Heart right ventricle (tissue), 16 donors: ENCODE results near the gene KMT5B. TPM values are rescaled to one million over a fixed set of nuclear protein-coding genes. Genes with fewer than 3 reads are reported as not detected.

Experiments used
- ATAC-seq, 8 donors: fragments of 200-7000 bp; cut with Tn5 transposase; one replicate each; pipeline ENCODE4 v1.9.1; 2020; ENCODE audit warnings: mild to moderate bottlenecking in 8 of 8, moderate library complexity in 8 of 8, moderate number of reproducible peaks in 1 of 8
- DNase-seq, 2 donors: peaks; one replicate each; pipeline ENCODE4 v3.0.0-alpha.2; 2020
- H3K27ac ChIP-seq, 10 donors: fragments of 200-600 bp; sonication (generic) in 2 of 10; one replicate each; pipeline versions ENCODE4 v1.5.0 to v1.8.0; 2020 to 2022; ENCODE audit warnings: mild to moderate bottlenecking in 3 of 10
- H3K27me3 ChIP-seq, 7 donors: fragments of 200-600 bp; one replicate each; pipeline ENCODE4 v1.8.0; 2021 to 2022; ENCODE audit warnings: mild to moderate bottlenecking in 2 of 7
- H3K36me3 ChIP-seq, 9 donors: fragments of 200-600 bp; sonication (generic) in 1 of 9; one replicate each; pipeline versions ENCODE4 v1.5.0 to v1.8.0; 2020 to 2022; ENCODE audit warnings: mild to moderate bottlenecking in 2 of 9
- H3K4me1 ChIP-seq, 9 donors: fragments of 200-600 bp; sonication (generic) in 1 of 9; one replicate each; pipeline versions ENCODE4 v1.5.0 to v1.8.0; 2020 to 2022; ENCODE audit warnings: mild to moderate bottlenecking in 4 of 9
- H3K4me3 ChIP-seq, 10 donors: fragments of 200-600 bp; sonication (generic) in 2 of 10; one replicate each; pipeline versions ENCODE4 v1.5.0 to v1.8.0; 2020 to 2022; ENCODE audit warnings: mild to moderate bottlenecking in 7 of 10, moderate library complexity in 2 of 10
- H3K9me3 ChIP-seq, 11 donors: fragments of 200-600 bp in 10 of 11; sonication (generic) in 2 of 11; one replicate each; pipeline versions ENCODE4 v1.5.0 to v1.8.0; 2013 to 2022; ENCODE audit warnings: mild to moderate bottlenecking in 2 of 11, control low read depth in 1 of 11, moderate library complexity in 1 of 11
- WGBS, 2 donors: extraction: QIAGEN DNeasy Blood & Tissue Kit; methylation state at CpG; one replicate each; pipeline ENCODE4 v1.1.7; 2013; ENCODE audit warnings: inconsistent platforms in 1 of 2; 5-methylcytosine and 5-hydroxymethylcytosine counted together
- intact Hi-C, 10 donors: fragments of 100-400 bp; cut with DNase I; formaldehyde crosslinking; loops; one replicate each; pipeline versions ENCODE4 v1.11.1 to v1.14.2; 2022
- polyA plus RNA-seq, 2 donors: library from polyadenylated mRNA; stranded (reverse); fragments of 200-250 nt; gene quantifications; one replicate each; pipeline ENCODE4 v1.2.3, GENCODE V29; 2013
- total RNA-seq, 10 donors: library from RNA; stranded (reverse); fragmentation: NEBNext Ultra II Directional in 3 of 10; extraction: Animal tissue kit (Norgen Biotek cat#: 25700) in 3 of 10; gene quantifications; one replicate each; pipeline versions ENCODE4 v1.2.1 to v1.2.4, GENCODE V29; 2021 to 2023
- TF ChIP-seq, protein P1 (sequence below), 9 donors: fragments of 200-600 bp; sonication (generic) in 2 of 9; IDR thresholded peaks; one replicate each; pipeline versions ENCODE4 v1.5.0 to v1.8.0; 2021 to 2022; ENCODE audit warnings: antibody characterized with exemption in 9 of 9, mild to moderate bottlenecking in 5 of 9, moderate library complexity in 1 of 9
- donor health status: Arrhythmogenic right ventricular cardiomyopathy.
- donor health status: ischemic (EF 13 %, LVEDD 7.1; RV severe dilation, severe dysfunction).
- donor health status: healthy with polysubstance abuse.
- donor health status: DM: no; HTN: yes; CAD: no.
- donor health status: DM: no; HTN: no; CAD: no.
- donor health status: ischemic (EF 25% LVEDD 6.9; RV normal size, moderate dysfunction).
- donor health status: ischemic (EF 25% LVEDD 5.7; RV mildly dilated, moderate dysfunction).
- donor health status: healthy.
- donor health status: DM: yes; HTN: yes; CAD: no.
- donor health status: Ischemic cardiomyopathy.
- donor health status: ischemic (EF 35%, LVEDD 5.7; RV mildly dilated, moderate dysfunction).
- donor health status: nonischemic (EF 11% LVEDD 7.7; RV severe dilation, severe dysfunction).
- donor health status: DM: yes; HTN: yes; CAD: no.
- donor health status: PGD.
- donor health status: ischemic (EF 29% LVEDD 5.4; RV normal size, mild dysfunction).
- donor health status: nonischemic (EF 23%, LVEDD 6.1; RV moderate dilation, normal function).

Gene KMT5B
- total and polyA plus RNA-seq, 12 donors = 10.5 to 37.1 (median 29.6) TPM

GRCh38 chr11:68138237-68138636 lies 74.9 kb downstream of the KMT5B start:
- no peak overlapping the region for H3K4me3 ChIP-seq
- intact Hi-C loops = no loop called here
- H3K27ac ChIP-seq = no peak overlapping the region

DNA sequence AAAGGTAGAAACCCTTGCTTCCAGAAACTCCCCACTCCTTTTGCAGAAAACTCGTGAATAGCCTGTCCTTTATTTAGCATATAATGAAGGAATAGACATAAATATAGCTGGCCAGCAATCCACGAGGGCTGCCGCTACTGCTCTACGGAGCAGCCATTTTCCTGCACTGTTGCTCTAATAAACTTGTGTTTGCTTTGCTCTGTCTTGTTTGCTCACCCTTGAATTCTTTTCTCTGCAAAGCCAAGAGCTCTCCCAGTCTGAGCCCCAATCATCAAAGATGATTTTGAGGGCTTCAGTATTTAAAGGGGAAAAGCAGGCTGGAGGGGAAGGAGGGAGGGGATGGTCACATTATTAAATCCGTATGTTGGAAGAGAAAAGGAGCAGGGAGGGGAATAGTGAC lies 75.3 kb downstream of the KMT5B start:
- 59 to 68% methylated on average over 5 of the region's 5 CpGs for WGBS, 2 donors

More at GRCh38 chr11:68138237-68138636, 74.9 kb downstream of the KMT5B start:
- ATAC-seq (no peak), DNase-seq (no peak)
- WGBS, 2 donors = 56 to 63% methylated on average over 4 of the region's 4 CpGs
- H3K27me3 ChIP-seq = no peaks in the 10 kb centered on the region
- H3K9me3 ChIP-seq = peaks cover 0 to 8% (median 0%) of the 10 kb centered on the region in 11 donors
- H3K4me1 ChIP-seq = peaks cover 0 to 22% (median 6%) of the 10 kb centered on the region in 9 donors
- TF ChIP-seq, protein P1, sequence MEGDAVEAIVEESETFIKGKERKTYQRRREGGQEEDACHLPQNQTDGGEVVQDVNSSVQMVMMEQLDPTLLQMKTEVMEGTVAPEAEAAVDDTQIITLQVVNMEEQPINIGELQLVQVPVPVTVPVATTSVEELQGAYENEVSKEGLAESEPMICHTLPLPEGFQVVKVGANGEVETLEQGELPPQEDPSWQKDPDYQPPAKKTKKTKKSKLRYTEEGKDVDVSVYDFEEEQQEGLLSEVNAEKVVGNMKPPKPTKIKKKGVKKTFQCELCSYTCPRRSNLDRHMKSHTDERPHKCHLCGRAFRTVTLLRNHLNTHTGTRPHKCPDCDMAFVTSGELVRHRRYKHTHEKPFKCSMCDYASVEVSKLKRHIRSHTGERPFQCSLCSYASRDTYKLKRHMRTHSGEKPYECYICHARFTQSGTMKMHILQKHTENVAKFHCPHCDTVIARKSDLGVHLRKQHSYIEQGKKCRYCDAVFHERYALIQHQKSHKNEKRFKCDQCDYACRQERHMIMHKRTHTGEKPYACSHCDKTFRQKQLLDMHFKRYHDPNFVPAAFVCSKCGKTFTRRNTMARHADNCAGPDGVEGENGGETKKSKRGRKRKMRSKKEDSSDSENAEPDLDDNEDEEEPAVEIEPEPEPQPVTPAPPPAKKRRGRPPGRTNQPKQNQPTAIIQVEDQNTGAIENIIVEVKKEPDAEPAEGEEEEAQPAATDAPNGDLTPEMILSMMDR (IDR thresholded peaks at IDR 0.05) = no peak
- H3K36me3 ChIP-seq = no peaks in the 10 kb centered on the region

GRCh38 chr11:68136866-68137265 lies 76.2 kb downstream of the KMT5B start:
- Histone ChIP-seq H3K27me3 (no peaks in the 10 kb centered on the region), H3K36me3 (no peaks in the 10 kb centered on the region), H3K27ac (no peak overlapping the region), H3K4me3 (no peak overlapping the region), H3K4me1 (peaks cover 0 to 14% (median under 1%) of the 10 kb centered on the region in 9 donors), H3K9me3 (peaks cover 0 to 17% (median 0%) of the 10 kb centered on the region in 11 donors)
- intact Hi-C loops = no loop called here
- 87 to 89% methylated on average over 8 of the region's 8 CpGs for WGBS, 2 donors
- TF ChIP-seq, protein P1 (IDR thresholded peaks at IDR 0.05) = no peak
- no peak for DNase-seq
- ATAC-seq = no peak

More for the DNA sequence above, 75.3 kb downstream of the KMT5B start:
- TF ChIP-seq, protein P1 (IDR thresholded peaks at IDR 0.05) = no peak
- no peak for DNase-seq
- peaks cover 0 to 22% (median 6%) of the 10 kb centered on the region in 9 donors for H3K4me1 ChIP-seq
- no peaks in the 10 kb centered on the region for H3K27me3 ChIP-seq
- intact Hi-C loops = no loop called here
- H3K36me3 ChIP-seq = no peaks in the 10 kb centered on the region
- ATAC-seq = no peak
- H3K4me3 ChIP-seq = no peak overlapping the region
- peaks cover 0 to 9% (median 0%) of the 10 kb centered on the region in 11 donors for H3K9me3 ChIP-seq
- no peak overlapping the region for H3K27ac ChIP-seq

DNA sequence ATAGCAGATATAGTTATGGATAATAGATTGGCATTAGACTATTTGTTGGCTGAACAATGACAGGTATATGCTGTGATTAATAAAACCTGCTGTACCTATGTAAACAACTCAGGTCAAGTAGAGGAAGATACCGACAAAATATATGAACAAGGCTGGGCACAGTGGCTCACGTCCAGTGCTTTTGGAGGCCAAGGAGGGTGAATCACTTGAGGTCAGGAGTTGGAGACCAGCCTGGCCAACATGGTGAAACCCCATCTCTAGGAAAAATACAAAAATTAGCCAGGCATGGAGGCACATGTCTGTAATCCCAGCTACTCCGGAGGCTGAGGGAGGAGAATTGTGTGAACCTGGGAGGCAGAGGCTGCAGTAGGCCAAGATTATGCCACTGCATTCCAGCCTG lies 77.9 kb downstream of the KMT5B start:
- 65 to 92% methylated on average over 3 of the region's 3 CpGs for WGBS, 2 donors
- TF ChIP-seq, protein P1 (IDR thresholded peaks at IDR 0.05) = no peak
- no peak overlapping the region for H3K4me3 ChIP-seq
- intact Hi-C loops = no loop called here
- no peak for DNase-seq
- no peak overlapping the region for H3K27ac ChIP-seq
- H3K27me3 ChIP-seq = no peaks in the 10 kb centered on the region
- peaks cover 0 to 17% (median 0%) of the 10 kb centered on the region in 11 donors for H3K9me3 ChIP-seq
- no peaks in the 10 kb centered on the region for H3K36me3 ChIP-seq
- ATAC-seq = no peak
- no peaks in the 10 kb centered on the region for H3K4me1 ChIP-seq
